Endothelial cell of umbilical vein (primary cell): ENCODE measurements around the gene VPS11. TPM values are rescaled to one million over a fixed set of nuclear protein-coding genes. Genes with fewer than 3 reads are reported as not detected.

ENCODE experiments used
- BruUV-seq: library from RNA; stranded (reverse); fragments of 400-500 nt; replicated peaks from 2 replicates; lab custom pipeline; 2021; lab: Mats Ljungman, UMichigan
- CTCF ChIA-PET: fragments of 300-600, 350-600 bp; sonication (Branson Sonifier 250); formaldehyde crosslinking; loops from one replicate; lab custom pipeline; 2021; ENCODE audit warnings: antibody characterized with exemption, inconsistent platforms; lab: Charles Lee
- POLR2A ChIA-PET: fragments of 300-600, 350-600 bp; sonication (Branson Sonifier 250); formaldehyde crosslinking; loops from one replicate; lab custom pipeline; 2021; ENCODE audit warnings: antibody characterized with exemption, inconsistent platforms; lab: Charles Lee
- DNase-seq: peaks from one replicate; pipeline ENCODE4 v3.0.0-alpha.2; 2011; ENCODE audit warnings: low read depth, low spot score
- FAIRE-seq: peaks from 2 replicates; lab custom pipeline; 2011; peaks lifted over from hg19 to GRCh38; lab: Jason Lieb, UNC
- H2AFZ ChIP-seq: 2 replicates; pipeline ENCODE4 v1.6.0; 2012; ENCODE audit warnings: low read depth, low read length, control low read depth, inconsistent platforms
- H3K27ac ChIP-seq: 2 replicates; pipeline ENCODE4 v1.5.1; 2011; ENCODE audit warnings: low read depth, mild to moderate bottlenecking, control low read depth, low read length, moderate library complexity; ENCODE audit not compliant: insufficient read depth
- H3K27me3 ChIP-seq, 2 experiments: 2 replicates each; pipeline versions ENCODE4 v1.6.0 to v1.6.1; 2011; ENCODE audit warnings: low read length in 2 of 2, mixed read lengths in 1 of 2; ENCODE audit not compliant: control insufficient read depth in 2 of 2, insufficient read depth in 2 of 2
- H3K36me3 ChIP-seq, 2 experiments: 2 replicates in 1 of 2; 3 replicates in 1 of 2; pipeline ENCODE4 v1.5.1; 2011; ENCODE audit warnings: low read length in 2 of 2, mild to moderate bottlenecking in 1 of 2, moderate library complexity in 1 of 2; ENCODE audit not compliant: control insufficient read depth in 2 of 2, insufficient read depth in 2 of 2; ENCODE audit errors: extremely low read depth in 1 of 2
- H3K4me1 ChIP-seq: 3 replicates; pipeline ENCODE4 v1.5.1; 2011; ENCODE audit warnings: mild to moderate bottlenecking, low read length; ENCODE audit not compliant: control insufficient read depth, insufficient read depth; ENCODE audit errors: extremely low read depth
- H3K4me2 ChIP-seq: 2 replicates; pipeline ENCODE4 v1.6.1; 2011; ENCODE audit warnings: low read length, control low read depth, mixed read lengths; ENCODE audit not compliant: insufficient read depth
- H3K4me3 ChIP-seq, 3 experiments: fragments of 200-600 bp in 1 of 3; sonication (generic), shearing (Covaris generic) in 1 of 3; replicated peaks in 1 of 3; 2 replicates each; pipeline ENCODE4 v1.5.1; 2011 to 2016; ENCODE audit warnings: control low read depth in 3 of 3, low read length in 3 of 3, mild to moderate bottlenecking in 2 of 3, inconsistent platforms in 1 of 3, low read depth in 1 of 3, moderate library complexity in 1 of 3; ENCODE audit not compliant: insufficient read depth in 1 of 3
- H3K79me2 ChIP-seq: 2 replicates; pipeline ENCODE4 v1.6.0; 2012; ENCODE audit warnings: low read length, inconsistent platforms; ENCODE audit not compliant: control insufficient read depth, insufficient read depth
- H3K9ac ChIP-seq: replicated peaks from 2 replicates; pipeline ENCODE3; 2011; ENCODE audit warnings: low read length, control low read depth; ENCODE audit not compliant: insufficient read depth; ENCODE audit errors: extremely low read depth
- H3K9me1 ChIP-seq: replicated peaks from 3 replicates; pipeline ENCODE4 v1.6.0; 2011; ENCODE audit warnings: mild to moderate bottlenecking, low read length; ENCODE audit not compliant: control insufficient read depth, insufficient read depth; ENCODE audit errors: extremely low read depth
- H3K9me3 ChIP-seq: replicated peaks from 2 replicates; pipeline ENCODE4 v1.5.1; 2012; ENCODE audit warnings: low read length, inconsistent platforms; ENCODE audit not compliant: control insufficient read depth, insufficient read depth
- H4K20me1 ChIP-seq: replicated peaks from 2 replicates; pipeline ENCODE3; 2011; ENCODE audit warnings: mild to moderate bottlenecking, low read length; ENCODE audit not compliant: control insufficient read depth, insufficient read depth; ENCODE audit errors: extremely low read depth
- EZH2 ChIP-seq: IDR thresholded peaks from 2 replicates; pipeline ENCODE4 v1.6.1; 2012; ENCODE audit warnings: borderline replicate concordance, low read depth, mild to moderate bottlenecking, moderate library complexity, low read length, inconsistent platforms; ENCODE audit not compliant: severe bottlenecking
- FOS ChIP-seq: IDR thresholded peaks from 2 replicates; pipeline ENCODE4 v1.6.1; 2011; ENCODE audit warnings: mild to moderate bottlenecking, low read length, moderate library complexity, borderline replicate concordance; ENCODE audit not compliant: insufficient read depth
- GATA2 ChIP-seq: IDR thresholded peaks from 2 replicates; pipeline ENCODE4 v1.7.0; 2011; ENCODE audit warnings: low read depth, mild to moderate bottlenecking, moderate library complexity, mixed read lengths, low read length; ENCODE audit not compliant: insufficient read length, insufficient read depth
- JUN ChIP-seq: IDR thresholded peaks from 2 replicates; pipeline ENCODE4 v1.6.1; 2011; ENCODE audit warnings: borderline replicate concordance, low read depth; ENCODE audit not compliant: insufficient read length, insufficient read depth
- MYC ChIP-seq: IDR thresholded peaks from one replicate; pipeline ENCODE4 v1.6.1; 2011; ENCODE audit warnings: mild to moderate bottlenecking, low read depth, low read length
- POLR2A ChIP-seq: IDR thresholded peaks from 2 replicates; pipeline ENCODE4 v1.6.1; 2012; ENCODE audit warnings: low read depth, mild to moderate bottlenecking, control low read depth, low read length
- POLR2AphosphoS5 ChIP-seq: IDR thresholded peaks from 2 replicates; pipeline ENCODE4 v1.6.1; 2012; ENCODE audit warnings: low read depth, mild to moderate bottlenecking, control low read depth, low read length, moderate library complexity; ENCODE audit not compliant: insufficient read depth
- dilution Hi-C: fragments of 300-500 bp; cut with MboI; formaldehyde crosslinking; loops from one replicate; pipeline ENCODE4 v1.15.0; 2019; ENCODE audit warnings: low sequenced_read_pairs; ENCODE audit not compliant: extremely low pct_ligation_motif_present
- intact Hi-C: fragments of 100-400 bp; cut with micrococcal nuclease; formaldehyde crosslinking; loops from one replicate; pipeline ENCODE4 v1.10.0; 2022
- polyA plus RNA-seq, 4 experiments: library from polyadenylated mRNA; depleted of rRNA in 3 of 4; stranded (reverse) in 3 of 4; unstranded in 1 of 4; fragments of >200 nt; gene quantifications; 2 replicates each; pipeline versions ENCODE4 v1.2.1 to v1.2.3, GENCODE V29; 2011 to 2012; ENCODE audit warnings: missing spikeins in 1 of 4
- total RNA-seq: library from RNA; stranded (reverse); gene quantifications from 2 replicates; pipeline ENCODE4 v1.2.3, GENCODE V29; 2021
- TF ChIP-seq, protein P1 (sequence below): IDR thresholded peaks from 2 replicates; pipeline ENCODE4 v1.6.1; 2011; ENCODE audit not compliant: insufficient read depth, insufficient read length
- TF ChIP-seq, protein P2 (sequence below), 2 donors: IDR thresholded peaks; 1 replicate in 1 of 2; 2 replicates in 1 of 2; pipeline ENCODE4 v1.5.1; 2011; ENCODE audit warnings: low read length in 2 of 2, mild to moderate bottlenecking in 2 of 2, moderate library complexity in 2 of 2, control low read depth in 1 of 2, inconsistent platforms in 1 of 2, low read depth in 1 of 2; ENCODE audit not compliant: insufficient read depth in 1 of 2; ENCODE audit errors: extremely low read depth in 1 of 2

VPS11 gene
- total and polyA plus RNA-seq, 2 donors (not counting 3 experiments of a cell fraction or from before 2014, with no cell fraction given) = 26.4 to 31.0 TPM

DNA sequence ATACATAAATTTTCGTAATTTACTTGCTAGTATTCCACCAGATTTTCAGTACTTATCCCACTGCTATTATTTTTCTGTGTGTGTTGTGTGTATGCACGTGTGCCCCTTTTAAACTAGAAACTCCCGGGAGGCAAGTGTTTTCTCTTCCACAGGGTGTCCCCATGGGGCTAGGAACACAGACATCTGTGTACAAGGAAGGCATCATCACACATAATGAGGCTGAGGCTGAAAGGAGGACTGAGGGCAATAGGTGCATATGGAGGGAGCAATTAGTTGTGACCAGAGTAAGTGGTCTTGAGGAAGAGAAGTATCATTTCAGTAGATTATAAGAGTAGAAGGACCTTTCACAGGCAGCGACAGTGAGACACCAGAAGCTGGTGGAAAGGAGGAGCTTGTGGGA lies 36.2 kb downstream of the VPS11 start:
- dilution Hi-C loops = no loop called here
- H3K4me3 ChIP-seq = no peak overlapping the region
- no peaks in the 10 kb centered on the region for H3K27me3 ChIP-seq
- intact Hi-C loops = no loop called here
- H2AFZ ChIP-seq = no peak overlapping the region
- no peak for TF ChIP-seq FOS
- TF ChIP-seq, protein P1, sequence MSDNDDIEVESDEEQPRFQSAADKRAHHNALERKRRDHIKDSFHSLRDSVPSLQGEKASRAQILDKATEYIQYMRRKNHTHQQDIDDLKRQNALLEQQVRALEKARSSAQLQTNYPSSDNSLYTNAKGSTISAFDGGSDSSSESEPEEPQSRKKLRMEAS = no peak
- TF ChIP-seq EZH2 = no peak
- TF ChIP-seq MYC = no peak
- no peak for TF ChIP-seq JUN
- TF ChIP-seq POLR2A = no peak
- TF ChIP-seq, protein P2, sequence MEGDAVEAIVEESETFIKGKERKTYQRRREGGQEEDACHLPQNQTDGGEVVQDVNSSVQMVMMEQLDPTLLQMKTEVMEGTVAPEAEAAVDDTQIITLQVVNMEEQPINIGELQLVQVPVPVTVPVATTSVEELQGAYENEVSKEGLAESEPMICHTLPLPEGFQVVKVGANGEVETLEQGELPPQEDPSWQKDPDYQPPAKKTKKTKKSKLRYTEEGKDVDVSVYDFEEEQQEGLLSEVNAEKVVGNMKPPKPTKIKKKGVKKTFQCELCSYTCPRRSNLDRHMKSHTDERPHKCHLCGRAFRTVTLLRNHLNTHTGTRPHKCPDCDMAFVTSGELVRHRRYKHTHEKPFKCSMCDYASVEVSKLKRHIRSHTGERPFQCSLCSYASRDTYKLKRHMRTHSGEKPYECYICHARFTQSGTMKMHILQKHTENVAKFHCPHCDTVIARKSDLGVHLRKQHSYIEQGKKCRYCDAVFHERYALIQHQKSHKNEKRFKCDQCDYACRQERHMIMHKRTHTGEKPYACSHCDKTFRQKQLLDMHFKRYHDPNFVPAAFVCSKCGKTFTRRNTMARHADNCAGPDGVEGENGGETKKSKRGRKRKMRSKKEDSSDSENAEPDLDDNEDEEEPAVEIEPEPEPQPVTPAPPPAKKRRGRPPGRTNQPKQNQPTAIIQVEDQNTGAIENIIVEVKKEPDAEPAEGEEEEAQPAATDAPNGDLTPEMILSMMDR (IDR thresholded peaks at IDR 0.05; ENCODE audit: extremely low read depth in 1 of 2, insufficient read depth in 1 of 2, low read depth in 1 of 2, low read length in 2 of 2) = no peak
- no peak for TF ChIP-seq GATA2
- TF ChIP-seq POLR2AphosphoS5 = no peak
- FAIRE-seq = no peak
- H3K9me3 ChIP-seq = no peaks in the 10 kb centered on the region
- no peak for DNase-seq
- no peak overlapping the region for H3K9ac ChIP-seq
- peaks cover 15% of the 10 kb centered on the region for H3K79me2 ChIP-seq
- ChIA-PET CTCF (interaction anchor here (0.8 to 2.1 kb wide), 4 partner anchors 17 to 234 kb away, joined by 3 to 9 read pairs (median 5); no protein-coding TSS in a partner anchor), POLR2A (no interaction called here)
- peaks cover 29% of the 10 kb centered on the region for H3K4me1 ChIP-seq
- no peak overlapping the region for H3K4me2 ChIP-seq
- no peaks in the 10 kb centered on the region for H3K36me3 ChIP-seq
- no peaks in the 10 kb centered on the region for H4K20me1 ChIP-seq
- H3K27ac ChIP-seq = no peak overlapping the region
- BruUV-seq = no TSS peak
- H3K9me1 ChIP-seq = no peaks in the 10 kb centered on the region
